ENCODE measurements around the gene PTCD2.

The PTCD2 gene

DNA sequence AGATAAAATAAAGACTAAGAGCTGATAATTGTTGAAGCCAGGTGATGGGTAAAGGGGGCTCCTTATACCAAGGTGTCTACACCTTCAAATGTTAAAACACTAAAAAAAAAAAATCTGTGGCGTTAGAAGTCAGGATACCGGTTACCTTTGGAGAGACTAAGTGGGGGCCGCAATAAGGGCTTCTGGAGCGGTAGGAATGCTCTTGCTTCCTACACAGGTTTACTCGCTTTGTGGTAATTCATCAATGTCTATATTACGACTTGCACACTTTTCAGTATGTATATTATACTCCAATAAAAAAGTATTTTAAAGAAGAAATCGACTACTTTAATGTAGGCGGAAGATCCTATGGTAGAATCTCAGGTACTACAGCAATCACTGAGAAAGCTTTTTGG, 12.6 kb upstream of the PTCD2 start:
- TF ChIP-seq POLR2AphosphoS5 (IDR thresholded peaks at IDR 0.05; ENCODE audit: low read depth) (no peak), SPI1 (IDR thresholded peaks at IDR 0.05; ENCODE audit: borderline replicate concordance, low read depth) (no peak), GABPA (IDR thresholded peaks at IDR 0.05; ENCODE audit: low read depth) (no peak)
- TF ChIP-seq, protein P1, sequence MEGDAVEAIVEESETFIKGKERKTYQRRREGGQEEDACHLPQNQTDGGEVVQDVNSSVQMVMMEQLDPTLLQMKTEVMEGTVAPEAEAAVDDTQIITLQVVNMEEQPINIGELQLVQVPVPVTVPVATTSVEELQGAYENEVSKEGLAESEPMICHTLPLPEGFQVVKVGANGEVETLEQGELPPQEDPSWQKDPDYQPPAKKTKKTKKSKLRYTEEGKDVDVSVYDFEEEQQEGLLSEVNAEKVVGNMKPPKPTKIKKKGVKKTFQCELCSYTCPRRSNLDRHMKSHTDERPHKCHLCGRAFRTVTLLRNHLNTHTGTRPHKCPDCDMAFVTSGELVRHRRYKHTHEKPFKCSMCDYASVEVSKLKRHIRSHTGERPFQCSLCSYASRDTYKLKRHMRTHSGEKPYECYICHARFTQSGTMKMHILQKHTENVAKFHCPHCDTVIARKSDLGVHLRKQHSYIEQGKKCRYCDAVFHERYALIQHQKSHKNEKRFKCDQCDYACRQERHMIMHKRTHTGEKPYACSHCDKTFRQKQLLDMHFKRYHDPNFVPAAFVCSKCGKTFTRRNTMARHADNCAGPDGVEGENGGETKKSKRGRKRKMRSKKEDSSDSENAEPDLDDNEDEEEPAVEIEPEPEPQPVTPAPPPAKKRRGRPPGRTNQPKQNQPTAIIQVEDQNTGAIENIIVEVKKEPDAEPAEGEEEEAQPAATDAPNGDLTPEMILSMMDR (IDR thresholded peaks at IDR 0.05; ENCODE audit: insufficient read depth, low read length), result no peak
- TF ChIP-seq, protein P2, sequence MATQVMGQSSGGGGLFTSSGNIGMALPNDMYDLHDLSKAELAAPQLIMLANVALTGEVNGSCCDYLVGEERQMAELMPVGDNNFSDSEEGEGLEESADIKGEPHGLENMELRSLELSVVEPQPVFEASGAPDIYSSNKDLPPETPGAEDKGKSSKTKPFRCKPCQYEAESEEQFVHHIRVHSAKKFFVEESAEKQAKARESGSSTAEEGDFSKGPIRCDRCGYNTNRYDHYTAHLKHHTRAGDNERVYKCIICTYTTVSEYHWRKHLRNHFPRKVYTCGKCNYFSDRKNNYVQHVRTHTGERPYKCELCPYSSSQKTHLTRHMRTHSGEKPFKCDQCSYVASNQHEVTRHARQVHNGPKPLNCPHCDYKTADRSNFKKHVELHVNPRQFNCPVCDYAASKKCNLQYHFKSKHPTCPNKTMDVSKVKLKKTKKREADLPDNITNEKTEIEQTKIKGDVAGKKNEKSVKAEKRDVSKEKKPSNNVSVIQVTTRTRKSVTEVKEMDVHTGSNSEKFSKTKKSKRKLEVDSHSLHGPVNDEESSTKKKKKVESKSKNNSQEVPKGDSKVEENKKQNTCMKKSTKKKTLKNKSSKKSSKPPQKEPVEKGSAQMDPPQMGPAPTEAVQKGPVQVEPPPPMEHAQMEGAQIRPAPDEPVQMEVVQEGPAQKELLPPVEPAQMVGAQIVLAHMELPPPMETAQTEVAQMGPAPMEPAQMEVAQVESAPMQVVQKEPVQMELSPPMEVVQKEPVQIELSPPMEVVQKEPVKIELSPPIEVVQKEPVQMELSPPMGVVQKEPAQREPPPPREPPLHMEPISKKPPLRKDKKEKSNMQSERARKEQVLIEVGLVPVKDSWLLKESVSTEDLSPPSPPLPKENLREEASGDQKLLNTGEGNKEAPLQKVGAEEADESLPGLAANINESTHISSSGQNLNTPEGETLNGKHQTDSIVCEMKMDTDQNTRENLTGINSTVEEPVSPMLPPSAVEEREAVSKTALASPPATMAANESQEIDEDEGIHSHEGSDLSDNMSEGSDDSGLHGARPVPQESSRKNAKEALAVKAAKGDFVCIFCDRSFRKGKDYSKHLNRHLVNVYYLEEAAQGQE (IDR thresholded peaks at IDR 0.05; ENCODE audit: insufficient replicate concordance, low read depth), result no peak
- H3K4me3 ChIP-seq (replicated peaks; ENCODE audit: insufficient read depth, low read length), result peak overlapping the region; percentile 52
- H3K27ac ChIP-seq (replicated peaks), result peak overlapping the region; percentile 89
- no peaks in the 10 kb centered on the region for H3K27me3 ChIP-seq (ENCODE audit: insufficient read depth, poor library complexity, severe bottlenecking)
- DNase-seq (ENCODE audit: low read depth in 1 of 2, low spot score in 1 of 2), result no peak

DNA sequence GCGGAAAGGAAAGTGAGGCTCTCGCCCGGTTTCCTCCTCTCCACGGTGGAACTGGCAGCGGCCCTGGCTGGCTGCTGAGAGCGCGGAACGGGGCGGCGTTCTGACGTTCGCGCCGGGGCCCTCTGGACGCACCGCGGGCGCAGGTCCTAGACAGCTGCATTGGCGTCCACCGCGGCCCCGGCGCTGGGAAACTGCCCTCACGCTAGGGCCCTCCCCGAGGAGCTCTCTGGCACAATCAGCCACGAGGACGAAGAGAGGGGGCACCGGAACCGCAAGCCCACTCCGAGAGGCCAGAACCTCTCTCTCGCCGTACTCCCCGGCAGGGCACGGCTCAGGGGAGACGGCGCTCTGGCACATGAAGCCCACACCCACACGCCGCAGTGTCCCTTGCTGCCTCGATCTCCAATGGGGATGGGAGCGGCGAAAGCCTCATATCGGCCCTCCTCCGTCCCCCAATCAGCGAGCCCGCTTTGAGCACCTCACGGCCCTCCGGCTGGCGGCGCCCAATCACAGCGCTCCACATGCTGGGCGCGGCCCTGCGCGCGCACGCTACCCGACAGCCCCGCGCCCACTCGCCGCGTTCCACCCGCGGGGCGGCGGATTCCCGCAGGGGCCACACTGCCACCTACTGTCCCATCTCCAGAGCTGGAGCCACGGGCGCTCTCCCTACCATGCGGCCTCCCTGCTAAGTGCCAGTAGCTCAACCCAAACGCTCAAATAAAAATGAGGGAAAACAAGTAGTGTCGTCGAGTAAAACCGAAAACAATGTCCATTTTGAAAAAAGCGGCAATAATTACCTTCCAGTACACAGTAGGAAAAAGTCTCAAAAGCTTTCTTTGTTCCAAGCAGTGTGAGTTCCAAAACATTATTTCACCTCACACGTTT, 12.0 kb upstream of the PTCD2 start:
- DNase-seq (ENCODE audit: low read depth in 1 of 2, low spot score in 1 of 2), result peak; percentile 76 to 92
- Histone ChIP-seq H3K4me3 (replicated peaks; ENCODE audit: insufficient read depth, low read length) (peak overlapping the region; percentile 52), H3K27ac (replicated peaks) (peak overlapping the region; percentile 89), H3K27me3 (ENCODE audit: insufficient read depth, poor library complexity, severe bottlenecking) (no peaks in the 10 kb centered on the region)
- TF ChIP-seq GABPA (IDR thresholded peaks at IDR 0.05; ENCODE audit: low read depth) (no peak), SPI1 (IDR thresholded peaks at IDR 0.05; ENCODE audit: borderline replicate concordance, low read depth) (no peak), POLR2AphosphoS5 (IDR thresholded peaks at IDR 0.05; ENCODE audit: low read depth) (peak; percentile 84)
- TF ChIP-seq, protein P2 (IDR thresholded peaks at IDR 0.05; ENCODE audit: insufficient replicate concordance, low read depth), result no peak
- TF ChIP-seq, protein P1 (IDR thresholded peaks at IDR 0.05; ENCODE audit: insufficient read depth, low read length), result peak; percentile 46

DNA sequence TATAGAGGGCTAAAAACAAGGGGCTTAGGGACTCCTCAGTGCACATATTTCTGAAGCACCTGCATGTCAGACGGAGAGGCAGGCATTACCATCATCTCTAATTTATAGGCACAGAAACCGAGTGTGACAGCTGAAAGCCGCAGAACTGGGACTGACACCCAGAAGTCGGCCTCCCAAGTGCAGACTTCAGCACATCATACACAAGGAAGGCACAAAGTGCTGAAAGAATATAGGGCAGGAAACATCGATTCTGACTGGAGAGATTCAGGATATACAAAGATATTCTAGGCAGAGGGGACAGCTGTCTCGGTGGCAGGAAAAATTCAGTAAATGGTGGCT, 11.4 kb upstream of the PTCD2 start:
- DNase-seq (ENCODE audit: low read depth in 1 of 2, low spot score in 1 of 2), result no peak
- no peak overlapping the region for H3K4me3 ChIP-seq (replicated peaks; ENCODE audit: insufficient read depth, low read length)
- no peak for TF ChIP-seq SPI1 (IDR thresholded peaks at IDR 0.05; ENCODE audit: borderline replicate concordance, low read depth)
- TF ChIP-seq, protein P2 (IDR thresholded peaks at IDR 0.05; ENCODE audit: insufficient replicate concordance, low read depth), result no peak
- peak overlapping the region; percentile 62 for H3K27ac ChIP-seq (replicated peaks)
- no peaks in the 10 kb centered on the region for H3K27me3 ChIP-seq (ENCODE audit: insufficient read depth, poor library complexity, severe bottlenecking)

Data from HL-60 (cell line).